Stimulated activated CD4-positive, alpha-beta T cell treated with anti-CD3 and anti-CD28 coated beads, Interleukin-4, amount 100 ng/mL, for 24 hours (primary cell): ENCODE measurements around the gene PMVK.

Source experiments
- DNase-seq: peaks from one replicate; pipeline ENCODE4 v3.0.0-alpha.2; 2020

The PMVK gene

DNA sequence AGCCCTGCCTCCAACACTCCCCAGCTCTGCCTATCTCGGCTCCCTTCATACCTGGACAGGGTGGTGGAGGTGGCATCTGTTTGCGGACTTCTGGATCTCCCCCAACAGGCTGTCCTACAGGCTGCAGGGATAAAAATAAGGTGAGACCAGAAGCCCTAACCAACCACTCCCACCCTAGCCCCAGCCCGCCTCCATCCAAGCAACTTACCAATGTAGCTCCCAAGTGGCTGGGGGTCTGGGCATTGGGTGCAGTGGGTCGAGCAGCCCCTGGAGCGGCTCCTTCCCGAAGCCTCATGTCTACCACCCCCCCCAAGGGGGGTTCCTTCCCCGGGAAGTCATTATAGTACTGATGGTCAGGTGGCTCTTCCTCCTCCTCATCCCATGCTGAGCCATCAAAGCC, 29.6 kb upstream of the PMVK start:
- DNase-seq = no peak

DNA sequence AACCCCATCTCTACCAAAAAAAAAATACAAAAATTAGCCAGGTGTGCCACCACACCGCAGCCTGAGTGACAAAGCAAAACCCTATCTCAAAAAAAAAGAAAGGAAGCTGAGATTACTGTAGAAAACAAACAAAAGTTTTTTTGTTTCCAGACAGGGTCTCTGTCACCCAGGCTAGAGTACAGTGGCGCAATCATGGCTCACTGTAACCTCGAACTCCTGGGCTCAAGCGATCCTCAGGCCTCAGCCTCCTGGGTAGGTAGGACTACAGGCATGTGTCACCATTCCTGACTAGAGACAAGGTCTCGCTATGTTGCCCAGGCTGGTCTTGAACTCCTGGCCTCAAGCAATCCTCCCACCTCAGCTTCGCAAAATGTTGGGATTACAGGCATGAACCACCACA, 27.8 kb upstream of the PMVK start:
- DNase-seq = no peak

DNA sequence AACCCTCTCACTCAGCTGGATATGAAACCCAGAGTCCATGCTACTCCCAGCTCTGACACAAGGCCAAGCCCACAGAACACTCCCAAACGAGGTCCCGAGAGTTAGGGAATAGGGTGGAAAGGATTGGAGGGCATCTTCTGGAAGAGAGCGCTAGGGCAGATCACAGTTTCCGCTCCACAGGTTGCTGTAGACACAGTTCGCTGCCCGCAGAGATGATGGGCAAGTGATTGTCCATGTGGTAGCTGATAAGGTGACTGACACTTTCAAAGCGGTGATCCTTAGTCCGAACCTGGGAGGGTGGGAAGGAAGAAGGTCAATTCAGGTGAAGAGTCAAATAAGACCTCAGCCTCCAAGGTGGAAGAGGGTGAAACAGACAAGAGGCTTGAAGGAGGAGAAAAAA, 27.1 kb upstream of the PMVK start:
- no peak for DNase-seq

DNA sequence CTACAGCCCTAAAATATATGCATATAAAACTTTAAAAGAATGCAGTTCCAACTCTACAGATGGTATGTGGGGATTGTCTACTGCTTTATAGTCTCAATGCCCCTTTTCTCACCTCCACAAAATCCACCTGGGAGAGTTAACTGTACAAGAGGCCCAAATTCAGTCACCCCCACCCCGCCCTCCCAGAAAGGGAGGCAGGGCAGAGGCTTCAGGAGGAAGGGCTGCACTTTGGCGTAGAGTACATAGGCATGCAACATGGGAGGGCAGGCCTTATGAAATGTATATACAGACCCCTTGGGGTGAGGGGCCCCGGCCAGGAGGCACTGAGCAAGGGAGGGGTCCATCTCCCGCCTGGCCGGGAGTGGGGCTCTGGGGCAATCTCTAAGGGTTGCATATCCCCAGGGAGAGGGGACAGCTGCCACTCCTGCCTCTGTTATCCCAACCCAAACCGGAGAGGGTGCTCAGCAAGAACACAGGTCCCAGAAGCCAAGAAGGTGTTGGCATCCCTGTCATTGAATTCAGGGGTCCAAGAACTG, 26.3 kb upstream of the PMVK start:
- DNase-seq = no peak

DNA sequence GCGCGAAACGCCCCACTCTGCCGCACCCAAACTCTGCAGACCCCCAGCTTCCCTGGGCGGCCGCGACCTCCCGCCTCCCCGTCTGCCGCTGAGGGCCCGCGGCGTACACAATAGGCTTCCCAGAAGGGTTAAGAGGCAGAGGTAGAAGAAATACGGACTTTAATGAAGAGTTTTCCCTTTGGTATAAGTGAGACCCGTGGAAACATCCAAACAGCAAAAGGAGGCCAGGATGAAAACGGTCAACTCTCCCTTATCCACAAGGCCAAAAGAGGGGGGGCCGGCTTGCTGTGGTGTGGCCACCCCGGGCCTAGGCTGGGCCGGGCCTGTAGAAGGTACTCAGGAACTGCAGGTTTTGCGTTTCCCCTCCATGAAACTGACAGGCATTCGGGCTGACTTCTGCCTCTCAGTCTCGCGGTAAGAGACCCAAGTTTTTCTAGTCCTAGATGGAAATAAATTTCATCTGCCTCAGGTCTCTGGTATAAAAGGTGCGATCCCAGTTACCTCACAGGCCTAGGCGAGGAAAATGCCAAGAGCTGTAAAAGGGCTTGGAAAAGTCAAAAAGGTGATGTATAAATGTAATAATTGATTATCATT, 25.7 kb upstream of the PMVK start:
- no peak for DNase-seq

DNA sequence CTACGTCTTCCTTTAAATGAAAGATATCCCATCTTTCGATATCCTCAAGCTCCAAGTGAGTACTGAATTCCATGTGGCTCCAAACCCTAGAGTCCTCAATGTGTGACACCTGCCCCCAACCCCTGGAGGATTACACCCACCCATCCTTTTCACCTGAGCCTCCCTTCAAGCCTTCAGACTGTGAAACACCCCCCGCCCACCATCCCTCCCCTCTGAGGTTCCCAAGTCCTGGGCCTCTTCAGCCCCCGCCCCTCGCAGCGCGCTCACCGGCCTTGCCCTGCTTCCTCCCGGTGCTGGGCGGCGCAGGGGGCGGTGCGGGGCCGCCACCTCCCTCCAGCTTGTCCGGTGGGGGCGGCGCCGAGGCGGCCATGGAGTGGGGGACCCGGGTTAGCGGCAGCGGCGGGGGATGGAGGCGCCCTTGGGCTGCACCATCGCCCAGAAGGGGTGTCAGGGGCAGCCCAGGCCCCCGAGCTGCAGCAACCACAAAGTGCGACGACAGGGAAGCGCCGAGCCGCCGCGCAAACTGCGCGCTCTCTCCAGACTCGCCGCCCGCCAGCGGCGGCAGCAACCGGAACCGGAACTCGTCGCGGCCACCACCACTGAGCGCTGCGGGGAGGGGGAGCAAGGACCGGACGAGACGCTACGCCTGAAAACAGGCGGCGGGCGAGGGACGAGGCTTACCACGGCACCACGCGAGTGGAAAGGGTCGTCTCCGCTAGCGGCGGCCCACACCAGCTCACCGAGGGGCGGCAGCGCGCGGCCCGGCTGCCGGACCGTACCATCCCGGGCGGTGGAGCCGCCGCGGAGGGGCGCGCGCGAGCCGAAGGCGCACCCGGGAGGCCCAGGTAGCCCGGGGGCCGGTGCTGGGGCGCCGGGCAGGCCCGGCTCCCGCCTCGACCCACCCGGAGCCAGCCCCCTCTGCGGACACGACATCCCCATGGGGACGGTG, 25.0 kb upstream of the PMVK start, which contains the start of gene PYGO2:
Gene PYGO2, minus strand, starts transcription at position 576 of the 949 bp plus-strand sequence. Its CDS starts 206 bp downstream, at position 370.
- DNase-seq = peak; percentile 81

DNA sequence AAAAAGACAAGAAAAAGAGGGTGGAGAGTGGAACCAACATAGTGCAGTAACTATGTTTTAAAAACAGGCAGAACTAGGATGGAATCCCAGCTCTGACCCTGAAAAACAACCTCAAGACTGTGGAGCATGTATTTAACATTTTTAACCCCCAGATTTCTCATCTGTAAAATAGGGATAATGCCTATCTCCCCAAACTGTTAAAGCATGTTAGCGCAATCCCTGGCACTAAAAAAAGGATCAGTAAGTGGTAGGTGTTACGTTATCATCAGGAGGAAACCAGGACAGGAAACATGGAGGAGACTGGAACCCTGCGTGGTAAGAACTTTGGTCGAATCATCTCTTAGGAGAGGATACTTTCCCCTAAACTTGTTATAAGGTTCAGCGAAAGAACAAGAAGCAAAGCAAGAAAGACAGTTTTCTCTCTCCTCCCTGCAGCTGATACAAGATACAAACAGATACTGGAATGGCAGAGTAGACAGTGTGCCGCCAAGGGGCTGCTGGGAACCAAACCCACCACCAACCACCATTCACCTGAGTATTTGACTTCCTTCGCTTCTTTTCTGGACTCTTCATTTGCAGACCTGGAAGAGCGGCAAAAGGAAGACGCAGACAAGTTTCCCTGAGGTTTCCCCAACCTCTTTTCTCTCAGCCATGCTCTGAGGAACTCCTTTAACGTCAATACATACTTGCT, 24.1 kb upstream of the PMVK start:
- no peak for DNase-seq

DNA sequence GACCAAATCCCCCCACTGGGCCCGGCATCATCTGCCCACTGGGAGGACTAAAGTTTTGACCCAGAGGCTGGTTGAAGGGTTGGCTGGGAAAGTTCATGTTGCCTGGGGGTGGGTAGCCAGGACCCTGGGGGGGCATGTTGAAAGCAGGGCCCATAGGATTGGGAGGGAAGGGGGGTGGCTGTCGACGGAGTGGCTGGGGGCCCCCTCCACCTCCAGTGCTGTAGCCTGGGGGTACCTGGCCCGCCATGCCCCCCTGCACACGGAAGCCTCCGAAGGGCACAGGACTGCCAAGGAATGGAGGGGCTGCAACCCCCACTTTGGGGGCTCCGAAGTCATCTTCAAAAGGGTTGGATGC, 22.9 kb upstream of the PMVK start:
- no peak for DNase-seq

DNA sequence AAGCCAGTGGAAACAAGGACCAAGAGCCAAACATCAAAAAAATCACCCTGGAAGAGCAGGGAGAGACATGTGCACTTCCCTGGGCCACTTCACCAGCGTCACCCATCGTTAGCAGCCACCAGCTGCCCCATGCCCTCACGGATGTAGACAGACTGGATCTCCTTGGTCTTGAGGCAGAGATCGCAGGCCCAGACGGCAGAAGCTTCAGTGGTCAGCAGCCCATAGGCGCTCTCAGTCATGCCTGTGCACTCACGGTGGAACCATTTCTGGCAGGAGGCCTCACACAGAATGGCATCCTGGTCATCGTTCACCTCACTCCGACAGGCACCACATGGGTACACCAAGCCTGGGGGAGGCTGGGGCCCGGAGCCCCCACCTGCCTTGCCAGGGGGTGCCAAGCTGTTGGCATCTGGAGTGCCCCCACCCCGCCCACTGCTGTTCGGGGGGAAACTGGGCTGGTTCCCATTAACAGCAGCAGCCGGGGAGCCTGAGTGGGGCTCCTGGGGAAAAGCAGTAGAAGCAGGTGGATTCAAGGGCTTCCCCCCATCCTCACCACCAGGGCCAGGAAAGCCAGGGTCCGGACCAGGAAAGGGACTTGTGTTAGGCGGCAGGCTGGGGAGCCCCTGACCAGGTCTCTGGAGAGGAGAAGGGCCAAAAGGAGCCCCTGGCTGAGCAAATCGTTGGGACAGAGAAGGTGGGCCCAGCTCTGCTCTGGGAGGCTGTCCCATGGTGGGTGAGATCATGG, 22.3 kb upstream of the PMVK start:
- no peak for DNase-seq

DNA sequence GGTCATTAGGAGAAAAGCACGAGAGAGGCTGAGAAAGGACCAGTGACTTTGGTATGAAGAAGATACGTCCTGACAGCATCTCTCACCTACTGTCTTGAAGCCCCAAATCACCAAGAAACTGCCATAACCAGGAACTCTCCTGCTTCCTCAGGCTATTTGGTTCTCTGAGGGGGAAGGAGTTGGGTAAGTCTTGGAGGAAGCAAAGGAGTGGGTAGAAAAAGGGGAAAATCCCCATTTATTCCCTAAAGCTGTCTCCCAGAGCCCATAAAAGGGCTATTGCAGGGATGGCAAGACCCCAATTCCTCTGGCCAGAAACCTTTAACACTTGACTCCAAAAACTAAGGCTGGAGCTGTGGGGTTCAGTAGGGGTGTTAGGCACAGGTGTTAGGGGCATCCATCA, 21.5 kb upstream of the PMVK start:
- DNase-seq = no peak

DNA sequence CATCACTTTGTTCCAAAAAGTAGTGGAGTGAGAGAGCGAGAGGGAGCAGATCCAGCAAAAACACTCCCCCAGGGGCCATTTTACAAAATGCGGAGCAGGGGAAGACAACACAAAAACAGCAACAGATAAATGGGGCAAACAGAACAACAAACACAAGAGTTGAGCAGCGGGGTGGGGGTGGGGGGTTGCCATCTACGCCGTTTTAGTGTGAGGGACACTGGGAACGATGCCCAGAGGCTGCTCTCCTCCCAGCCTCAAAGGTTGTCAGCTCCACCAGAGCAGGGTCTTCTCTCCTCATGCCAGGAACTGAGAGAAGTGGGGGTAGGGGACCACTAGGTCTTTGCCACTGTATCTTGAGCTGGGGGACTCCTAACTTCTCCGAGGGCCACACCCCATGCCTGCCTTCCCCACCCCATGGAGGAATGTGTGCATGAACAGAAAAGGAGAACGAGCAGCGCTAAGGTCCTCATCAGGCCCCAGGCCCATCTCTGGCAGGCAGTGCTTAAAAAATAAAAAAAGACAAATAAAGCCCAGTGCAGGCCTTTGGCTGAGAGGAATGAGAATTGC, 20.7 kb upstream of the PMVK start:
- no peak for DNase-seq

DNA sequence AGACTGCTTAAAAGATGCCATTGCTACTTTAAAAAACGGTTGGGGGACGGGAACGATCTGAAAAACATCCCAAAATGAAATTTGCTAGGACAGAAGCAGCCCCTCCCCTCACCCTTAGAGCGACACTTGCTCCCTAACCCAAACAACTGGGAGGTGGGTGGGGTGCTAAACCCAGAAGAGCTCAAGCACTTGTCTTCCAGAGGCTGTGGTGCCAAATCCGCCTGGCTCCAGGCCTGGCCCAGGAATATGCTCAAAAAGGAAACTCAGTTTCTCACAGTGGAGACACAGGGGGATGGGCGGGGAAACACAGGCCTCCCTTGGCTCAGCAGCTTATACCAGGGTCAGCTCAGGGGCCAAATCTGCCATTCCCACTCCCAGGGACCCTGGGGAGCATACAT, 20.0 kb upstream of the PMVK start:
- no peak for DNase-seq

DNA sequence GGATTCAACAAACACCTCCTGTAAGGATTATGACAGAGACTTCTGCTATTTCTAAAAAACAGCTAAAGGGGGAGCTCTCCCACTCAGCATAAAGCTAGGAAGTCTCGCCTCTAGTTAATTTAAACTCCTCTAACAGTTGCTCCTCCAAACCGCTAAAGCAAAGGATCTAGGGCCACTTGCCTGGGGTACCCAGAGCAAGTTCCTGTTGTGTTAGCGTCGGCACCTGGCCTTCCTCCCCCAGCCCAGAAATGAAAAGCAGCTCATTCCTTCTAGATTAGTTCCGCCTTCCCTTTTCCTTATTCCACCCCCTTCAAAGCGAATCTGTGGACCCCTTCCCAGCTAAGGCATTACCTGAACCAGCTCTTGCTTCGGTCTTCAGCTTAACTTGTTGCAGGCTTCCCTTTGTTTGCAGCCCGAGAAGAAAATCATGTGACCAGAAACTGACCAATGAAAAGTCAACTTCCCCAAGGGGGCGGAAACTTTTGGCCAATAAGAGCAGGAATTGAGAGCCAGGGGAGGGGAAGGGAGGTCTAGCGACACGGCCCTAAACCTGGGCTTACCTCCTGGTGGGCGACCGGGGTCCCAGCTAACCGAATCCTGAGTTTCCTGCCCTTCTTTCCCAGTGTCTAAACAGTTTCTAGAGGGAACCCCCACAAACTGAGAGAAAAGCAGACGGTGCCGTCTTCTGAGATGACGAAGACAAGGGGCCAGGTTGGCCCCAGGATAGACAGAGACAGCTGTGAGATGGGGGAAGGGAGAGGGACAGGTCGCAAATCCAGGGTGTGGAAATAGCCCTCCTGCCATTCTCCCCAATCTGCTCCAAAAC, 19.4 kb upstream of the PMVK start, which contains the start of gene PBXIP1:
Gene PBXIP1, minus strand, starts transcription at position 382 of the 826 bp plus-strand sequence. CDS start 2,378 bp downstream, outside the sequence.
- DNase-seq = peak; percentile 87

DNA sequence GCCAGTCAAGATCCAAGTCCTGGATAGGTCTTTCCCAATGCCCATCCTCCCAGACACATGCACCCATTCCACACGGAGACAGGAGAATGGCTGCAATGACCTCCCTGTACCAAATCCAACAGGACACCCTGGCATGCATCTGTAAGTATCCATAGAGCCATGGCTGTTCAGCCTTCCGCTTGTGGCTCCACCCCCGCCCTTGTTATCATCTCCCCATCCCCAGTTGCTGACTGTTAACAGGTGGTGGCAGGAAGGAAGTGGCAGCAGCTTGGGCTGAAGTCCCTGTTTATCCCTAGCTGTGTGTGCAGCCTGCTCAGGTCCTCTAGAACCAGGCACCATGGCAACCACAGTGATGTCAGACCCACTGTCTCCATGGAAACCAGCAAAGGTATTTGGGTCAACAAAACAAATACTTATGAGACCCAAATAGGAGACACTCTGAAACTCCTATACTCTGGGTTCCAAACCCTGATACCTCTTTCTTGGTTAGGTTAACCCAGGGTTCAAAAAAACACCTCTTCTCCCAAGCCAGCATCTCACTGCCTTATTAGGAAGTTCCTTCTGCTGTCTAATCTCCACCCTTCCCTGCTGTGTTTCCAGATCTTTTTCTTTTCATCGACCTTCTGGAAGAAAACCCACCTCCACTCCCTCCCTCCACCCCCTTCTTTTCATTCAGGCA, 18.7 kb upstream of the PMVK start:
- DNase-seq = peak; percentile 86

DNA sequence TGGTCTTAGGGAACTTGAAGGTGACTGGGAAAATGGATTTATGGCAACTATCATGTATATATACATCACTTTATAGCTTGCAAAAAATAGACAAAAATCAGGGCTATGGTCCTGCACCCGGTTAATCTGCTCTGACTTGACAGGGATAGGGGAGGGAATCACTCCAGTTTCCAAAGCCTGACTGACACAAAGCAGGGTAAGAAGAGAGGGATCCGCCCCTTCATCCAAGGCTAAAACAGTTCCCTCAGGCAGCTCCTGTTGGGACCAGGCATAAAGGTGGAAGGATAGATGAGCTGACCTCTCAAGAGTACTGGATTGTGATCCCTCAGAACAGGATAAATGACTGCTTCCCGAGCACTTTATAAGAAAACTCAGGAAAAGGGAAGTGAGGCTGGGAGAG, 18.0 kb upstream of the PMVK start:
- DNase-seq = no peak

DNA sequence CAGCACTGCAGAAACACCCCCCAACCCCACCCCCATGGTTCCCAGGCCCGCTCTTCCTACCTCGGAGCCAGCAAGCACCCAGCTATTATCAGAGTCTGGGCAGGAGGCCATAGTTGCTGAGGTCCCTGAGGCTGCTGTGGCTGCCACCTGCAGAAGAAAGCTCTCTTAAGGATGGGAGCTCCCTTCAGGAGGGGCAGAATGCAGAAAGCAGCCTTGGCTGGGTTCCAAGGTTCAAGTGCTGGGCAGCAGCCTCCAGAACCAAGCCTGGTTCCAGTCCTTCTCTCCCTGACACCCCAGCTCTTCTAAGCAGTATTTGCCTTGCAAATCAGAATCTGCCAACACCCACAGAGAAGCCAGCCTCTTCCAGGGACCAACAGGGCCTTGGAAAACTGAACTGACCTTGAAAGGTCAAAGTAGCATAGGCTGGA, 17.1 kb upstream of the PMVK start:
- no peak for DNase-seq

DNA sequence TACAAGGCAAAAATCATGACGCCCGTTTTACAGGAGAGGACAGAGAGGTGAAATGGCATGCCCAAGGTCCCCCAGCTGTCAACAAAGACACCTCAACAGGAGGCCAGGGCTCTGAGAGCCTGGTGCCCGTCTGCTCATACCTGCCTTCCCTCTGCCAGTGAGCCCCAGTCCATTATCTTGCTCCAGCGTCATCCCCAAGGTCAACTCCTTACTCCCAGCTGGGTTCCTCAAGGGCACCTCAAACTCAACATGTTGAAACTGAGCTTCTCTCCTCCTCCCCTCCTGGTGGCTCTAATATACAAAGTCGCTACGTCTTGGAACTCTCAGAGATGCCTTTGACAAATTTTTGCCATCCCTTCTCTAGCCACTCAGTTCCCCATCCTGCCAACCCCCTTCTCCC, 16.1 kb upstream of the PMVK start:
- no peak for DNase-seq

DNA sequence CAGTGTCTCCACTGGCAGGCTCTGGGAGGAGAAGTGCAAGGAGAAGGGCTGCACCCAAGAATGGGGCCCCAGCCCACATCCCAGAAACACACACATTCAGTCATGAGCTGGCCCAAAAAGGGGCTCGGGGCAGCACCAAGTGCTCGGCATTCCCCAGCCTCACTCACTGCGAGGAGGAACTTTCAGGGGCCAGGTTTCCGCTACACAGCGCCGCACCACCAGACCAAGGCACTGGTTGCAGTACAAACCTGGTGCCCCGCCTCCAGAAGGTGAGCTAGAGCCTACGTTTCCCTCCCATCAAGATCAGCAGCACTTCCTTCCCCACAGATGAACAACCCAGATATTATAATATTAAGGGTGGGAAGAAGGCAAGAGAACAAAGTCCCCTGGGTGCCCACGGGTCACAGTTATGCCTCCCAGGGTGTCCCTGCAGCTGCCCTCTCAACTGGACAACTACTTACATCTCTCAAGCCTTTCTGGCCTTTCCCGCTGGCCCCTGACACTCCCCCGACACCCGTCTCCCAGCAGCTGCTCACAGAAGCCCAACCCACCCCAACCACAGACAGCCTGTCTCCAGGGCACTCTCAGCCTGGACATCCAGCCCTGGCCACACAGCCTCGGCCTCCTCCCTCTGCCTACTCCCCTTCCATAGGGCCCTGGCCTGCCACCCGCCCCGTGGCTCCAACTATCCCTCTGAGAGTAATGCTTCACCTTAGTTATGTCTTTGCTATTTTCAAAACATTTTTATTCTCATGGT, 15.6 kb upstream of the PMVK start:
- peak; percentile 69 for DNase-seq

DNA sequence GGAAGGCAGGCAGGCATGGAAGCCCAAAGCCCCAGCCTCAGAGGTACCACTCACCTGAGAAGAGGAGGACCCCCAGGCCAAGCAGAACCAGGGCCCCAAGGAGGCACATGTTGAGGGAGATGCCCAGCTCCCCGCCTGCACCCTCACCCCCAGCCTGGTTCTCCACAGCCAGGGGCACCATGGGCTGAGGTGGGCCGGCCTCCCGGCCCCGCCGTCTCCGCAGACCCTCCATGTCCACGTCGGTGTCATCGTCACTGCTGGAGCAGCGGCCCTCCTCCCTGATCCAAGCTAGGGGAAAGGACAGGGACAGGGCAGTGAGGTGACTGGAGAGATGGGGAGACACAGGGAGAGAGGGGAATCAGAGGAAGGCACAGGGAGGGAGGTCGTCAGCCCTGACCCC, 11.6 kb upstream of the PMVK start:
- no peak for DNase-seq
